Fibroblast of skin of left quadriceps (primary cell): ENCODE data around the gene MOV10L1.

Experiments used
- DNase-seq, 2 experiments: peaks; one replicate each; pipeline ENCODE4 v3.0.0-alpha.2; 2013; ENCODE audit warnings: low read depth in 2 of 2

MOV10L1 gene

DNA sequence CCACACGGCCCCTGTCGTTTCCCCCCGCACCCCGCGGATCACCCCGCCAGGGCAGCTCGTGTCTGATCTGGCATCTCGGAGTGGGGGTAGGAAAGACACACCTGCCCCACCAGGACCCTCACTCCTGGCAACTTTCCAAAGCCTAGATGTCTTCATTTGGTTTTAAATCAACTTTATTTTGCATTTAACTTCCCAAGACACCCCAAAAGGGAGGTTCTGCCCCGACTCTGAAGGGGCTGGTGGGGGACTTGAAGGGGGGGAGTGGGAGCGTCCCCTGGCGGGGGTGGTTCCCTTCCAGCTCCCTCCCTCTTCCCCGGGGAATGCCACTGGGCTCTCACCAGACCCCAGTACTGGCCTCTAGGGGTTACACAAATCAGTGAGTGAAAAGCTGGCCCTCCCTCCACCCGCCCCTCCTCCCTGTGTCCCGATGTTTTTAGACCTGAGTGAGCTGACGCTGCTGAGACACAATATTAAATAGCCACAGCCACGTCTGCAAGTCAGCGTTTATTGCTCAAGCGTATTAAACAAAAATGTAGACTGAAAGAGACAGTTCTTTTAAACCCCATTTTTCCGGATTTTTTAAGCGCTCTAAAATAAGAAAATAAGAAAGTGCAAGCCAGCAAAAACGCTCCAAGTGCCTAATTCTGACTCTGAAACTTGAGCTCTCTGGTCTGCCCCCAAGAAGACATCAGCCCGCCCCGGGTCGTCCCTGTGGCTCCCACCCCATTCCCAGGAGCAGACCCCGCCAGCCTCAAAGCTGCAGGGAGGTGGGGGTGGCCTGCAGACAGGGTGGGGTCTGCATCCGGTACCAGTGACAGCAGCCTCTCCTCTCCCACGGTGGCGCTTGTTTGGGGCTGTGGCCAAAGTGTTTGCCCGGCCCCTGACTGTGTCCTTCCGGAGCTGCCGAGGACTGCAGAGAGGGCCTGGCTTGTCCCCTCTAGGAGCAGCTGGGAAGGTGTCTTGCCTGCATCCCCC lies 30.6 kb upstream of the MOV10L1 start:
- DNase-seq: peak; percentile 4 to 6

DNA sequence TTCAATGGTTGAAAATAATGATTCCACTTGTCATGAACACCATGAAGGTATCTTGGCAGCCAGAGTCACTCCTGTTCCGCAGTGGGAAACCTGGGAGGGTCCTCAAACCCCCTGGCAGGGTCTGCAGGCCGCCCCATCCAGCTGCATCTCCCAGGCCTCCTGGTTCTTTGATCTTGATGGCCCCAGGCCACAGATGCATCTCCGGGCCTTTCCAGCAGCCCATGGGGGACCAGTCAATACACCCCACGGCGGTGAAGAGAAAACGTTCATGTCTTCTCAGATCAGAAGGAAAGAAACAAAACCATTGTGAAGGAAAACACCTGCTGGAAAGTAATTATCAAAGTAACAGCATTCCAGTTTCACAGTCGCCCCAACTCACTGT lies 29.9 kb upstream of the MOV10L1 start:
- DNase-seq: no peak

DNA sequence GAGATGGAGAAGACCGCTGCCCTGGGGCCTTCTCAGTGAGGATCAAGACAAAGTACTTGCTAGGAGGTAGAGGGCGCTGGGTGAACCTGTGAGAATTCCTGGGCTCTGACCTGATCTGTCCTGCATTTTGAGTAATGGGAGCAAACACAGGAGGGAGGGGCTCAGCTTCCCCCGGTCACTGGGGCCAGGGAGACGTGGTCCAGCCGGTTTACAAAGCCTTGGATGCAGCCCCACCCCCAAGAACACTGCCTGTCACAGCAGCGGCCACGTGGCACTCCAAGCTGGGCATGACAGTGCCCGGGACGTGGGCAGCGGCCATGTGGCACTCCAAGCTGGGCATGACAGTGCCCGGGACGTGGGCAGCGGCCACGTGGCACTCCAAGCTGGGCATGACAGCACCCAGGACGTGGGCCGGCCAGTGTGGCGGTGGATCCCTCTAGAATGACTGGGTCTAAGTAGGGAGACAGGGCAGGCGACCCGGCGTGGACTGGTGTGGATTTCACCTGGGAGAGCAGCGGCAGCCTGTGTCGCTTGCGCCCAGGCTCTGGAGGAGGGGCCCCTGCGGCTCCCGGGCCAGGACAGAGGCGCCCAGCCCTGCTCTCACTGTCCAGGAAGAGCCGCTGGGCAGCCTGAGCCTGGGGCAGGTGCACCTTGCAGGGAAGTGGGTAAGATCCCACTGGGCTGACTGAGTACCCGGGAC lies 29.2 kb upstream of the MOV10L1 start:
- no peak for DNase-seq

DNA sequence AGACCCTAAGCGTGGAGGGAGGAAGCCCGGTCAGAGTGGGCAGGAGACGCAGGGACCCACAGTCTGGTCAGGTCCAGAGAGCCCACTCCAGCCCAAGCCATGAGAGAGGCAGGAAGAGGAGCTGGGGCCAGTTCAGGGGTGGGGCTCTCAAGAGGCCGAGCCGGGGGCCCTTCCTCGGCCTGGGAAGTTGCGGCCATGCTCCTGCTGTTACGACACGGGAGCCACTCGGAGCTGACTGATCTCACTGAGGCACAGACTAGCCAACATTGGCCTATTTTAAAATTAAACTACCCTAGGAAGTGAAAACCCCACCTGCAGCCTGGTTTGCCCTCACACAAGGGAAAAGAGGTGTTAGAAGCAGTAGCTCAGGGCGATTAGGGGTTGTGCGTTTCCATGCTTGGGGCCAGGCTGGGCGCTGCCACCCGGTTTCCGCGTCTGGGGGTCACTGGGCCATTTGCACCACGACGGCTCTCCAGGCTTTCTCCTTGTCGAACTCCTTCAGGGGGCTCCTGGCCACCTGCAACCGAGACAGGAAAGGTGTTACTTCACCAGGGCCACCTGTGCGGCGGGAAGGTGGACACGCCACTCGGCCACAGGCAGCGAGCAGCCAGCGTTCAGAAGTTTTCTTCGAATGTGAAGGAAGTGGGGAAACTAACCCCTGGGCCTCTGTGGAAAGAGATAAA lies 28.5 kb upstream of the MOV10L1 start:
- DNase-seq: no peak

DNA sequence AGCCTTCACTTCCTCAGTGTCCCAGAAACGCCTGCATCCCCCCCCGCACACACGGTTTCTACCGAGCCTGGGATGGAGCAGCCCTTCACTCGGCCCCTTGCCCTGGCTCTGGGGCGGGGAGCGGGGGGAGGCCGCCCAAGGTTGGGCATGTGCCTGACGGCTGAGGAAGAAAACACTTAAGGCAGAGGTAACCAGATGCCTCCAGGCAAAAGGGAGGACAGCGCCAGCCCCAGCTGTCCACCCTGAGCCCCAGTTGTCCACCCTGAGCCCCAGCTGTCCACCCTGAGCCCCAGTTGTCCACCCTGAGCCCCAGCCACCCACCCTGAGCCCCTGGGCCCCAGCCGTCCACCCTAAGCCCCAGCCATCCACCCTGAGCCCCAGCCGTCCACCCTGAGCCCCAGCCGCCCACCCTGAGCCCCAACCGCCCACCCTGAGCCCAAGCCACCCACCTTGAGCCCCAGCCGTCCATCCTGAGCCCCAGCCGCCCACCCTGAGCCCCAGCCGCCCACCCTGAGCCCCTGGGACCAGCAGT lies 27.9 kb upstream of the MOV10L1 start:
- no peak for DNase-seq

DNA sequence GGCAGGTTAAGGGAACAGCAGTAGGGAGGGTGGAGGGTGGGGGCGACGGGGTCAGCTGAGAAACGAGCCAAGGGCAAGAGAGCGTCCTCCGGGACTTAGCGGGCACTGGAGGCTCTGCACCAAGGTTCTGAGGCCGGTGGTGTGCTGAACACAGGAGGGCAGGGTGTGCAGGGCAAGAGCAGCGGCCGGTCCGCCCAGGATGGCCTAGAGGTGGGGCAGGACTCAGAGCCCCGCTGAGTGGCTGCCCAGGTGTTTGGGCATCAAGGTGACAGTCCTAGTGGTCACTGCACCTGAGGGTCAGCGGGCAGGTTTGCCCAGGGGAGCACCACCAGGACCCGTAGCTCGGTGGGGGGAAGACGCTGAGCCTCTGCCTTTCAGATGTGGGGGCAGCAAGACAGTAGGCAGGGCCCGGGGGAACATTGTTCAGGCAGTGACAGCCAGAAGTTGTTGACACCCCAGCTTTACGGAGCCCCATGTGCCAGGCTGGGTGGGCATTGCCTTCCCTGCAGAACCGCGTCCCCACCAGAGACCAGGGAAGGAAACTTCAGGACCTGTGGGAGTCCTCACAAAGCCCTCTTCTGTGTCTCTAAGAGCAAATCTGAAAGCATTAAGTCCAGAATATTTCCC lies 27.2 kb upstream of the MOV10L1 start:
- no peak for DNase-seq

DNA sequence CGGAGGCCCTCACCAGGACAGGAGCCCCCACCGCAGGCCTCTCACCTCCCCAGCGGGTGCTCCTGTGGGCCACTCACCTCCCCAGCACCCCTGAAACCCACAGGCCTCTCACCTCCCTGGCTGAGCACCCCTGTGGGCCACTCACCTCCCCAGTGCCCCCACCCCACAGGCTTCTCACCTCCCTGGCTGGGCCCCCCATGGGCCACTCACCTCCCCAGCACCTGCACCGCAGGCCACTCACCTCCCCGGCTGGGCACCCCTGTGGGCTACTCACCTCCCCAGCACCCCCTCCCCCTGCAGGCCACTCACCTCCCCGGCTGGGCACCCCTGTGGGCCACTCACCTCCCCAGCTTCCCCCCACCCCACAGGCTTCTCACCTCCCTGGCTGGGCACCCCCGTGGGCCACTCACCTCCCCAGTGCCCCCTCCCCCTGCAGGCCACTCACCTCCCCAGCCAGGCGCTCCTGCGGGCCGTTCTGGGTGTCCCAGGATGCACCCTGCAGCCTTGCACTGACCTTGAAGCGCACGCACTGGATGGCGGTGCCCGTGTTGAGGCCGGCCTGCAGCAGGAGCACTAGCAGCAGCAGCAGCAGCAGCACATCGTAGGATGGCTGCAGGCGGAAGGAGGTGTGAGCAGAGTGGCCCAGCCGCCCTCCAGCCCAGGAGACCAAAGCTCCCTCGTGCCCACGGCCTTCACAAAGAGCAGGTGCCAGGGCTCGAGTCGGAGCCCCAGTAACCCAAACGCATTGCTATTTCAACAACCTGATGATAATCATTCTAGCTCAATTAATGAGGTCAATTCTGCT lies 26.0 kb upstream of the MOV10L1 start:
- no peak for DNase-seq

DNA sequence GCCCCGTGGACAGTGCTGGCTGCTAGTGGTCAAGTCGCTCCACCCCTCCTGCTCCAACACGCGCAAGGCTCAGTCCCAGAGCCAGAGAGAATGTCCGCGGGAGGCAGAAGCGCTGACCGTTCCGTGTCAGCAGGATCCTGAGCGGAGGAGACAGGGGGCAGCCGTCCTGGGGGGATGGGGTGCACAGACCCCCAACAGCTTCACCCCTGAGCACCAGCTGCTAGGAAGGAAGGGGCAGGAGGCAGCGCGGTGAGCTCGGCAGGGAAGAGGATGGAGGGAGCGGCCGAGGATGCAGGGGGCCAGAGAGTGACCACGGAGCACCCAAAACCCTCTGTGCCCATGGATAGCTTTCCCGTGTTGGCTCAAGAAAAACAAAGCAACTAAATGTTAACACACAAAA lies 25.4 kb upstream of the MOV10L1 start:
- no peak for DNase-seq

DNA sequence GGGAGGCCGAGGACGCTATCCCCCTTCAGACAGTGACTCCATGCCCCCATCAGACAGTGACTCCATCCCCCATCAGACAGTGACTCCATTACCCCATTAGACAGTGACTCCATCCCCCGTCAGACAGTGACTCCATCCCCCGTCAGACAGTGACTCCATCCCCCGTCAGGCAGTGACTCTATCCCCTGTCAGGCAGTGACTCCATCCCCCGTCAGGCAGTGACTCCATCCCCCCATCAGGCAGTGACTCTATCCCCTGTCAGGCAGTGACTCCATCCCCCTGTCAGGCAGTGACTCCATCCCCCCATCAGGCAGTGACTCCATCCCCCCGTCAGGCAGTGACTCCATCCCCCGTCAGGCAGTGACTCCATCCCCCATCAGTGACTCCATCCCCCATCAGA lies 22.6 kb upstream of the MOV10L1 start:
- no peak for DNase-seq

DNA sequence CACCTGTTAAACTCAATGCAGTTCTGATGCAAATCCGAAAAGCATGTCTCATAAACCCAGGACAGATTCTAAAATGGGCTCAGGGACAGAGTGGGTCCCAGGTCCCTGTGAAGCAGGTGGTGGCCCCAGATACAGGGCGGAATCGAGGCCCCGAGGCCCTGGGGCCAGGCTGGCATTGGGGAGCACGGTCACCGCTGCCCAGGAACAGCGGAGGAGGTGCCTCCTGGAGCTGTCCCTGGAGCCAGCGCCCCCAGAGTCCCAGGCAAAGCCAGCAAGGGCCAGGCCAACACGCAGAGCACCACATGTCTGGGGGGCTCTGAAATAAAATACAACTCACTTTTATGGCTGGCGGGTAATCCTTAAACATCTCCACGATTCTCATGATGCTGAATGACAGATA lies 21.7 kb upstream of the MOV10L1 start:
- DNase-seq: no peak

DNA sequence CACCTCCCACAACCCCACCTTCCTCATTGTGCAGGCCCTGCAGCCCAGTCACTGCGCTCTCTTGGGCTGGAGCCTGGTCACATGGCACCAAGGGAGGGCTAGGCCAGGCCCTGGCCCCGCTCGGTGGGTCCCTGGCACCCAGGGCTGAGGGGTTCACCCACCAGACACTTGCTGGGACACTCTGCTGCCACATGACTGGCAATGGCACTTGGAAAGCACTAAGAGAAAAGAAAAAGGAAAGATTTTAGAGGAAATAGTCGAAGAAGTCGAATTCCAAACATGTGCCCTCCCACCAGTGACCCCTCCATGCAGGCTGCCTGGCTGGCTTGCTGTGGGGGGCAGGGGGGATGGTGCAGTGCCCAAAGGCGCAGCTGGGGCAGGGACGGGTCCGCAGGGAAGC lies 19.4 kb upstream of the MOV10L1 start:
- DNase-seq: no peak

DNA sequence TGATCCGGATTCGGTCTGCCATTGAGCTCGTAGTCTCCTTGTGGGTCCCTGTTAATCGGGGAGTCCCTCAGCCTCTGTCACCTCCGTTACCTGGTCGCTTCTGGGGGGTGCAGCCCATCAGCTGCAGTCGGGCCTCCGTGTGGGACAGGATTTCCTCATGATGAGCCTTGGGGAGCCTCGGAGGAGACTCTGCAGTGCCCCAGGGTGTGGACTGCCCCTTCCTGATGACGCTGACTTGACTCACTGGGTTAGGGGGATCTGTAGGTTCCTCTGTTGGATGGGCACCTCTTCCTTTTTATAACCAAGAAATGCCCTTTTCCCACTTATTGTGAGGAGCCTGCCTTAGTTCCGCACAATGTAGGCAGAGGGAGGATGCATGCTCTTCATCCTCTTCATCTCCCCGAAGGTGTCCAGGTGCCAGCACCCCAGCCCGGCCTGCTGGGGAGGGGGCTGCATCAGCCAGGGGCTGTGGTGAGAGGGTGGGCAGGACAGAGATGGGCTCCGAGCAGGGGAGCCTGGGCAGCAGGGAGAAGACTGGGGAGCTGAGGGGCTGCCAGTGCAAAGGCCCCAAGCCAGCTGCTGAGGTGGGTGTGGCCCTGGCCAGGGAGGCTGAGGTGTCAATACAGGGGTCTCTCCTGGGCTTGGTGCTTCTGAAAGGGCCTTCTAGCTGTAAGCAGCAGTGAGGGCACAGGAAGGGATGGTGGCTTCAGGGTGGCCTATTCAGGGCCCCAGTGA lies 18.2 kb upstream of the MOV10L1 start:
- no peak for DNase-seq

DNA sequence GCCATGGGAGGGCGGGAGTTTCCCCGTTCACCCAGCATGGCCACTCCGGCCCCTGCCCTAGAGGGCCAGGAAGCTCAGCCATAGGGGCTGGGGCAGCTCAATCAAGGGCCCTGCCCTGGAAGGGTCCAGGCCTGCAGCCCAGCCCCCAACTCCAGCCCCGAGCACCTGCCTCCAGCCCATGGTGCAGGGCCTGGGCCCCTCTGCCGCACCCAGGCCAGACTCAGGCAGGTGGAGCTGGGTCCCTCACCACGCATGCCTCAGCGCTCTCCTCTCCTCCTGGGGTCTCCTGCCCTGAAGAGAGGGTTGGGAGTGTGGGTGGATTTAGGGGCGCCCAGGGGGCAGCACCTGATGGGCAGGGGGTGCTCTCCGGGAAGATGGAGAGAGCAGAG lies 17.6 kb upstream of the MOV10L1 start:
- DNase-seq: no peak

DNA sequence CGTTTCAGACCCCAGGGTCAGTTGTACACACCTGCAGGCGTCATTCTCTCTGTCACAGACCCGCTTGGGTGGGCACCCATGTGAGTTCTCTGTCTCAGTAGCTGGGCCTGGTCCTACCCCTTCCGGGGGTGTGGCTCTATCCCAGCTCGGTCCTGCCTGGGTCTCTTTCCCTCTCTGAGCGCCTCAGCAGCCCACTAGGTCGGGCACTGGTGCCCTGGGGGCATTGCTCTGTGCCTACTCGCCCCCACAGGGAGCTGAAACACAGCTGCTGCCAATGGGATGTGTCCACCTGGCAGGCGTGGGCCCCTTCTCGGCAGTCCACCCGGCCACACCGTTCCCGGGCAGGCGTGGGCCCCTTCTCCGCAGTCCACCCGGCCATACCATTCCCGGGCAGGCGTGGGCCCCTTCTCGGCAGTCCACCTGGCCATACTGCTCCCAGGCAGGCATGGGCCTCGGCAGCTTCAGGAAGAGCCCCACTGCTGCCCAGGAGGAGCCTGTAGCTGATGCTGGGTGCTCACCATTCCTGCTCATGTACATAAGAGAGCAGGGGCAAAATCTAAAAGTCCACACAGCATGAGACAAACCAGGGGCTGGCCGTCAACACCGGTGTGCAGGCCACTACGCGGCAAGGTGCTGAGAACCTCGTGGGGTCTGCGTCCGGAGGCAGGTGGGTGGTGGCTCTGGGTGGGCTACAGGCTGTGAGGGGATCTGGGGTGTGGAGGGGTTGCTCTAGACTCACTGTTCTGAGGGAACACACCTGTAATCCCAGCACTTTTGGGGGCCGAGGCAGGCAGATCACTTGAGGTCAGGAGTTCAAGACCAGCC lies 16.9 kb upstream of the MOV10L1 start:
- DNase-seq: no peak

DNA sequence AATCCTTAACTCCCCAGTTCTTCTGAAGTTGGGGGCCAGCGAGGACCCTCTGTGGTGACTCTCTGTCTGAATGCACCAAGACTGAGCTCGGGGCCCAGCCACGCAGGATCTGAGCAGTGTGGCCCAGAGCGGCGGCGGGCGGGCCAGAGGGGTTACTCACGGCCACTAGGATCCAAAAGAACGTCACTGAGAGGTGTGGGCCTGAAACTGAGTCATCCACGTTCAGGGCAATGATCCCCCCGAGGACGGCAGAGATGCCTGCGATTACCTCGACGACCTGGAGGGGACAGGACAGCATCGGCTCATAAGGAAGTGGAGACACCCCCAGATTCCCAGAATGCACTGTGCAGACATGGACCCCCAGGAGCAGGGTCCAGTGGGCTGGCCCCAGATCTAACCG lies 15.8 kb upstream of the MOV10L1 start:
- no peak for DNase-seq

DNA sequence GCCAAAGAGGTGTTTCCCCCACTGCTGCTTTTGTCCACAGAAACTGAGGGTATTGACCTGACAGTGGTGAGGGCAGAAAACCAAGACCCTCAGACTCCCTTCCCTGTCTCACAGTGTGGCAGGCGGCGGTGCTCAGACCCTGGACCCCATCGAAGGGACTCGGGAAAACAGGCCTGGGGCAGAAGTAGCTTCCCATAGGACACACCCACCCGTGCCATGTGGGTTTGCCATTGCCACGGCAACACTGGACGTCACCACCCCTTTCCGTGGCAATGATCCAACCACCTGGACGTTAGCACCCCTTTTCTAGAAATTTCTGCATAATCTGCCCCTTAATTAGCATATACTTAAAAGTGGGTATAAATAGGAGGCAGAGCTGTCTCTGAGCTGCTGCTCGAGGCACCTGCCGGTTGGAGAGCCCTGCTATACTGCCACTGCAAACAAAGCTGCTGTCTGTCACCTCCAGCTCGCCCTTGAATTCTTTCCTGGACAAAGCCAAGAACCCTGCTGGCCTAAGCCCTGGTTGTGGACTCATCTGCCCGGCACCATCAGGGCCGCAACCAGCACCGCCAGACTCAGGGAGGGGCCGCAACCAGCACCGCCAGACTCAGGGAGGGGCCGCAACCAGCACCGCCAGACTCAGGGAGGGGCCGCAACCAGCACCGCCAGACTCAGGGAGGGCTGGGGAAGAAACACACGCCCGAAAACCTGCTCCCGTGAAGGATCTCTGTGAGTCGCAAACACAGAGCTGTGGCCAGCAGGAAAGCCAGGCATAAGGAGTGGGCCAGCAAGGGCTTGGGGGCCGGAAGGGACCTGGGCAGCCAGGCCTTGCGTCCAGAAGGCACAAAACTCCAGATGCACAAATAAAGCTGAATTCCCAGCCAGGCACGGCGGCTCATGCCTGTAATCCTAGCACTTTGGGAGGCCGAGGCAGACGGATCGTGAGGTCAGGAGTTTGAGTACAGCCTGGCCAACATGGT lies 15.0 kb upstream of the MOV10L1 start:
- no peak for DNase-seq

DNA sequence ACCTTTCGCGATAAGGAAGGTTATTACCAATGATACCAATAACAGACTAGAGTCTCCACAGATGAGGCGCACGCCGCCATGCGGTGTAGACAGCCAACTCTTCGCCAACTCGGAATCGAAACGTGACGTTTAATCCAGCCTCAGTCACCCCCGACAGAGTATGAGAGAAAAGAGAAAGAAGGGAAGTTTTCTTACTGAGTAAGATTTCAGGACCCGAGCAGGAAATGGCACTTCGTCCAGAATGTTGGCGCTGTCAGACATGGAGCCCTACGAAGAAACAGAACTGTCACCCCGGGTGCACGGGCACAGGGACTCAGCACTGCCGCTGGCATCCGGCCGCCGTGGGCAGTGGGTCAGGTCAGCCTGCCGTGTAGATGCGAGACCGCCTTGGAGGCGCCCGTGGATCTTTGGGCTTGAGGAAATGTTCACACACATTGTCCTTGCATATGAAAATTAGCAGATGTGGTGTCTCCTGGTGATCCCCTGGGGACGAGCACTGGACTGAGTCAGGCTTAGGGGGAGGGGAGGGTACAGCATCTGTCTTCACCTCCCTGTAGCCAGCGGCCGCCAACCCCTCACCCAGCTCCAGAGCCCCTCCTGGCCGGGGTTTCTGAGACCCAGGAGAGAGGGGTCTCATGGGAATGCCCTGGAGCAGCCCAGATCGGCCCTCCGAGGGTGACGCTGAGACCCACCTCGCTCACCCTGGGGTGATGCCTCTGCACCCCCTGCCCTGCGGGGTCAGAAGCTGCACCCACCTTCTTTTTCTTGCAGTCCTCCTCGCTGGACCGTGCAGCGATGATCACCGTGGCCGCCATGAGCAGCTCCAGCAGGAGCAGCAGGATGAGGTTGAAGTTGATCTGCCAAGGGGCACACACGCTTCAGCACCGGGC lies 12.9 kb upstream of the MOV10L1 start:
- DNase-seq: no peak
